H9 (cell line): Measurements from ENCODE around the gene TDP1. TPM values are rescaled to one million over a fixed set of nuclear protein-coding genes. Genes with fewer than 3 reads are reported as not detected.

Experiments used
- DNase-seq: peaks from one replicate; pipeline ENCODE4 v3.0.0-alpha.2; 2017
- H2AFZ ChIP-seq: one replicate; pipeline ENCODE4 v1.6.1; 2013; ENCODE audit warnings: mild to moderate bottlenecking, low read length, control low read depth, moderate library complexity
- H2AK5ac ChIP-seq: 2 replicates; pipeline ENCODE4 v1.6.1; 2013; ENCODE audit warnings: low read length, control low read depth, mixed read lengths; ENCODE audit not compliant: insufficient read length
- H2BK120ac ChIP-seq: one replicate; pipeline ENCODE4 v1.6.1; 2013; ENCODE audit warnings: low read depth, mild to moderate bottlenecking, low read length, control low read depth, inconsistent platforms; ENCODE audit not compliant: poor library complexity, severe bottlenecking
- H2BK12ac ChIP-seq: 2 replicates; pipeline ENCODE4 v1.6.1; 2013; ENCODE audit warnings: low read length, control low read depth, mixed read lengths, low read depth; ENCODE audit not compliant: insufficient read length
- H2BK15ac ChIP-seq: 2 replicates; pipeline ENCODE4 v1.6.1; 2013; ENCODE audit warnings: low read depth, low read length, control low read depth
- H2BK20ac ChIP-seq: one replicate; pipeline ENCODE4 v1.6.1; 2013; ENCODE audit warnings: low read depth, mild to moderate bottlenecking, low read length, control low read depth, inconsistent platforms; ENCODE audit not compliant: poor library complexity, severe bottlenecking
- H2BK5ac ChIP-seq: 2 replicates; pipeline ENCODE4 v1.6.1; 2013; ENCODE audit warnings: low read length, control low read depth, mixed read lengths; ENCODE audit not compliant: insufficient read length
- H3K14ac ChIP-seq: 2 replicates; pipeline ENCODE4 v1.6.1; 2013; ENCODE audit warnings: low read length, control low read depth; ENCODE audit not compliant: insufficient read depth
- H3K18ac ChIP-seq: 2 replicates; pipeline ENCODE4 v1.6.1; 2013; ENCODE audit warnings: low read depth, mild to moderate bottlenecking, mixed read lengths, low read length, control low read depth; ENCODE audit not compliant: insufficient read length
- H3K23ac ChIP-seq: 2 replicates; pipeline ENCODE4 v1.6.1; 2013; ENCODE audit warnings: low read length, control low read depth, mixed read lengths, low read depth; ENCODE audit not compliant: insufficient read length
- H3K23me2 ChIP-seq: 2 replicates; pipeline ENCODE4 v1.6.1; 2013; ENCODE audit warnings: low read depth, mild to moderate bottlenecking, mixed read lengths, low read length, control low read depth; ENCODE audit not compliant: insufficient read length, poor library complexity, severe bottlenecking
- H3K27ac ChIP-seq: 2 replicates; pipeline ENCODE4 v1.5.1; 2013; ENCODE audit warnings: low read length, control low read depth, mixed read lengths, low read depth; ENCODE audit not compliant: insufficient read length
- H3K27me3 ChIP-seq: 2 replicates; pipeline ENCODE4 v1.6.1; 2013; ENCODE audit warnings: low read length, control low read depth, inconsistent platforms; ENCODE audit not compliant: insufficient read depth
- H3K4ac ChIP-seq: 2 replicates; pipeline ENCODE4 v1.6.1; 2013; ENCODE audit warnings: low read depth, mild to moderate bottlenecking, control low read depth, inconsistent platforms, low read length, moderate library complexity
- H3K4me1 ChIP-seq: 2 replicates; pipeline ENCODE4 v1.6.1; 2013; ENCODE audit warnings: low read length, control low read depth, inconsistent platforms; ENCODE audit not compliant: insufficient read depth
- H3K4me2 ChIP-seq: 2 replicates; pipeline ENCODE4 v1.6.1; 2013; ENCODE audit warnings: low read length, control low read depth, mixed read lengths; ENCODE audit not compliant: insufficient read length, insufficient read depth
- H3K56ac ChIP-seq: 2 replicates; pipeline ENCODE4 v1.6.1; 2013; ENCODE audit warnings: low read depth, mild to moderate bottlenecking, mixed read lengths, low read length, control low read depth; ENCODE audit not compliant: insufficient read length
- H3K79me1 ChIP-seq: 2 replicates; pipeline ENCODE4 v1.6.1; 2013; ENCODE audit warnings: low read depth, mild to moderate bottlenecking, moderate library complexity, low read length, control low read depth, inconsistent platforms; ENCODE audit not compliant: insufficient read depth, poor library complexity, severe bottlenecking
- H3K79me2 ChIP-seq: 2 replicates; pipeline ENCODE4 v1.6.1; 2013; ENCODE audit warnings: low read length, control low read depth, inconsistent platforms; ENCODE audit not compliant: insufficient read depth
- H3K9ac ChIP-seq: 2 replicates; pipeline ENCODE4 v1.6.1; 2013; ENCODE audit warnings: low read length, control low read depth, mixed read lengths; ENCODE audit not compliant: insufficient read length; ENCODE audit errors: extremely low read depth
- H3K9me3 ChIP-seq: one replicate; pipeline ENCODE4 v1.6.1; 2013; ENCODE audit warnings: low read depth, low read length, inconsistent platforms; ENCODE audit not compliant: control insufficient read depth
- H3T11ph ChIP-seq: one replicate; pipeline ENCODE4 v1.6.1; 2013; ENCODE audit warnings: mild to moderate bottlenecking, low read length, control low read depth, inconsistent platforms
- H4K20me1 ChIP-seq: one replicate; pipeline ENCODE4 v1.6.1; 2013; ENCODE audit not compliant: control insufficient read depth, insufficient read length, insufficient read depth
- H4K5ac ChIP-seq: 2 replicates; pipeline ENCODE4 v1.6.1; 2013; ENCODE audit warnings: low read depth, mild to moderate bottlenecking, mixed read lengths, low read length, control low read depth; ENCODE audit not compliant: insufficient read length
- H4K8ac ChIP-seq: replicated peaks from 2 replicates; pipeline ENCODE4 v1.6.1; 2013; ENCODE audit warnings: low read length, control low read depth, mixed read lengths, low read depth; ENCODE audit not compliant: insufficient read length
- H4K91ac ChIP-seq: 2 replicates; pipeline ENCODE4 v1.6.1; 2013; ENCODE audit warnings: low read depth, mild to moderate bottlenecking, moderate library complexity, mixed read lengths, low read length, control low read depth; ENCODE audit not compliant: insufficient read length
- H3K27ac Mint-ChIP-seq, 3 experiments: 2 replicates in 2 of 3; 3 replicates in 1 of 3; pipeline ENCODE4 v1.8.0; 2020 to 2021; ENCODE audit warnings: mixed read lengths in 3 of 3, mild to moderate bottlenecking in 1 of 3, moderate library complexity in 1 of 3
- H3K27me3 Mint-ChIP-seq: 2 replicates; pipeline ENCODE4 v1.8.0; 2021; ENCODE audit warnings: low read depth, mild to moderate bottlenecking, moderate library complexity, mixed read lengths
- H3K36me3 Mint-ChIP-seq, 3 experiments: 2 replicates in 2 of 3; 3 replicates in 1 of 3; pipeline ENCODE4 v1.8.0; 2020 to 2021; ENCODE audit warnings: low read depth in 3 of 3, mixed read lengths in 3 of 3; ENCODE audit not compliant: insufficient read depth in 1 of 3
- H3K4me1 Mint-ChIP-seq, 2 experiments: 2 replicates each; pipeline ENCODE4 v1.8.0; 2020; ENCODE audit warnings: mixed read lengths in 2 of 2
- H3K4me3 Mint-ChIP-seq, 2 experiments: 2 replicates in 1 of 2; 3 replicates in 1 of 2; pipeline ENCODE4 v1.8.0; 2020 to 2021; ENCODE audit warnings: mild to moderate bottlenecking in 2 of 2, mixed read lengths in 2 of 2, moderate library complexity in 1 of 2
- H3K9me3 Mint-ChIP-seq, 2 experiments: 2 replicates in 1 of 2; 3 replicates in 1 of 2; pipeline ENCODE4 v1.8.0; 2020; ENCODE audit warnings: mild to moderate bottlenecking in 2 of 2, mixed read lengths in 2 of 2, moderate library complexity in 1 of 2
- CTCF ChIP-seq: fragments of 200-600 bp; sonication (generic); conservative IDR thresholded peaks from 3 replicates; pipeline ENCODE4 v1.8.0; 2021; ENCODE audit warnings: antibody characterized with exemption, mild to moderate bottlenecking
- WGBS: extraction: QIAGEN DNeasy Blood & Tissue Kit; methylation state at CpG from one replicate; pipeline ENCODE4 v1.1.7; 2013; ENCODE audit warnings: missing lambda C conversion rate, low lambda C conversion rate, mixed read lengths; ENCODE audit not compliant: insufficient read length; ENCODE audit errors: extremely low coverage; 5-methylcytosine and 5-hydroxymethylcytosine counted together
- total RNA-seq: library from RNA; stranded (reverse); gene quantifications from 2 replicates; pipeline ENCODE4 v1.2.1, GENCODE V29; 2021

The TDP1 gene
- total RNA-seq, 1 experiment from 2014 or later: 53.4 TPM

GRCh38 chr14:89908712-89909450 lies 46.8 kb upstream of the TDP1 start:
- H2BK20ac ChIP-seq: no peak overlapping the region
- WGBS: no CpG with 5 or more reads among the region's 9 CpGs
- no peaks in the 10 kb centered on the region for H3K23me2 ChIP-seq
- H2AFZ ChIP-seq: no peak overlapping the region
- H3K9ac ChIP-seq: no peak overlapping the region
- H4K91ac ChIP-seq: no peak overlapping the region
- no peak overlapping the region for H3K18ac ChIP-seq
- no peak overlapping the region for H3K14ac ChIP-seq
- H2AK5ac ChIP-seq: no peak overlapping the region
- no peak for TF ChIP-seq CTCF
- H3K4me1 ChIP-seq: peaks cover 6% of the 10 kb centered on the region; the same call in 1 of the 2 replicates
- H2BK5ac ChIP-seq: no peak overlapping the region
- no peak overlapping the region for H3K4me2 ChIP-seq
- no peak overlapping the region for H2BK120ac ChIP-seq
- H4K5ac ChIP-seq: no peak overlapping the region
- no peak for DNase-seq
- H3K9me3 ChIP-seq: no peaks in the 10 kb centered on the region
- H3K79me1 ChIP-seq: no peaks in the 10 kb centered on the region
- H4K8ac ChIP-seq: no peak overlapping the region
- H3K27me3 Mint-ChIP-seq: peaks cover 5% of the 10 kb centered on the region; the same call in 1 of the 2 replicates
- H2BK12ac ChIP-seq: no peak overlapping the region
- H3K79me2 ChIP-seq: no peaks in the 10 kb centered on the region
- no peak overlapping the region for H3K4ac ChIP-seq
- H3K23ac ChIP-seq: no peak overlapping the region
- peaks cover 40 to 49% of the 10 kb centered on the region in 2 experiments for H3K4me1 Mint-ChIP-seq
- no peaks in the 10 kb centered on the region for H3K27me3 ChIP-seq
- H3K56ac ChIP-seq: no peak overlapping the region
- H3T11ph ChIP-seq: no peak overlapping the region
- no peak overlapping the region for H3K27ac ChIP-seq
- H3K36me3 Mint-ChIP-seq: peaks cover 0 to 4% (median 3%) of the 10 kb centered on the region in 3 experiments; a peak in 3 of 7 replicates
- H4K20me1 ChIP-seq: no peaks in the 10 kb centered on the region
- H3K4me3 Mint-ChIP-seq: no peak overlapping the region
- H3K27ac Mint-ChIP-seq: no peak overlapping the region
- H2BK15ac ChIP-seq: no peak overlapping the region
- H3K9me3 Mint-ChIP-seq: no peaks in the 10 kb centered on the region
